Neural progenitor cell (in vitro differentiated cells): ENCODE results near the gene KIAA0930.

Experiments used
- EZH2 ChIP-seq: fragments of 200-600 bp; sonication (generic); IDR thresholded peaks from 2 replicates; pipeline ENCODE4 v1.6.1; 2017; ENCODE audit warnings: antibody characterized with exemption, mild to moderate bottlenecking, moderate library complexity
- EZH2phosphoT487 ChIP-seq: fragments of 200-600 bp; sonication (generic); IDR thresholded peaks from 2 replicates; pipeline ENCODE4 v1.6.1; 2017; ENCODE audit warnings: antibody characterized with exemption
- TF ChIP-seq, protein P1 (sequence below): fragments of 200-600 bp; sonication (generic); IDR thresholded peaks from 2 replicates; pipeline ENCODE4 v1.5.1; 2017; ENCODE audit warnings: antibody characterized with exemption, mild to moderate bottlenecking

DNA sequence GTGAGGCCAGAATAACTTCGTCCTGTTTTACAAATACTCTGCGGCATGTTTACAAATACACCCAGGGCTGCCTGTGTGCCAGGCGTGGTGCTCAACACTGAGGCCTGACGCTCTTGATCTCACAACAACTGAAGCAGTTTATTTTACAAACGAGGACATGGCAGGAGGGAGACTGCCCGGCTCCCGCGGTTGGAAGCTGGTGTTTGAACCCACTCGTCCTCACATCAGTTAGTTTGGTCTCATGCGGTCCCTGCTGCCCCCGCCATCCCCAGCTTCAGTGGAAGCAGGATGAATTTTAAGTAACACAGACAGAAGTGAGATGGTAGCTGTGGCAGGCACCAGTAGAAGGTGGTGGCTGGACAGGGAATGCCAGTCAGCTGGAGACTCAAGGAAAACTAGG lies 16.4 kb downstream of the KIAA0930 start:
- no peak for TF ChIP-seq EZH2
- TF ChIP-seq EZH2phosphoT487: no peak
- TF ChIP-seq, protein P1, sequence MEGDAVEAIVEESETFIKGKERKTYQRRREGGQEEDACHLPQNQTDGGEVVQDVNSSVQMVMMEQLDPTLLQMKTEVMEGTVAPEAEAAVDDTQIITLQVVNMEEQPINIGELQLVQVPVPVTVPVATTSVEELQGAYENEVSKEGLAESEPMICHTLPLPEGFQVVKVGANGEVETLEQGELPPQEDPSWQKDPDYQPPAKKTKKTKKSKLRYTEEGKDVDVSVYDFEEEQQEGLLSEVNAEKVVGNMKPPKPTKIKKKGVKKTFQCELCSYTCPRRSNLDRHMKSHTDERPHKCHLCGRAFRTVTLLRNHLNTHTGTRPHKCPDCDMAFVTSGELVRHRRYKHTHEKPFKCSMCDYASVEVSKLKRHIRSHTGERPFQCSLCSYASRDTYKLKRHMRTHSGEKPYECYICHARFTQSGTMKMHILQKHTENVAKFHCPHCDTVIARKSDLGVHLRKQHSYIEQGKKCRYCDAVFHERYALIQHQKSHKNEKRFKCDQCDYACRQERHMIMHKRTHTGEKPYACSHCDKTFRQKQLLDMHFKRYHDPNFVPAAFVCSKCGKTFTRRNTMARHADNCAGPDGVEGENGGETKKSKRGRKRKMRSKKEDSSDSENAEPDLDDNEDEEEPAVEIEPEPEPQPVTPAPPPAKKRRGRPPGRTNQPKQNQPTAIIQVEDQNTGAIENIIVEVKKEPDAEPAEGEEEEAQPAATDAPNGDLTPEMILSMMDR: no peak
